CD14-positive monocyte (primary cell): ENCODE data around the gene TADA1. TPM values are rescaled to one million over a fixed set of nuclear protein-coding genes. Genes with fewer than 3 reads are reported as not detected.

Experiments
- DNase-seq, 3 donors: peaks; one replicate each; pipeline ENCODE4 v3.0.0-alpha.2; 2011 to 2022
- H2AFZ ChIP-seq: 2 replicates; pipeline ENCODE4 v1.6.0; 2012; ENCODE audit warnings: mild to moderate bottlenecking, low read depth, low read length, inconsistent platforms; ENCODE audit not compliant: insufficient read depth, poor library complexity, severe bottlenecking
- H3K27ac ChIP-seq, 2 donors: 1 replicate in 1 of 2; 2 replicates in 1 of 2; pipeline ENCODE4 v1.5.1; 2012 to 2013; ENCODE audit warnings: low read length in 2 of 2, control low read depth in 1 of 2, inconsistent platforms in 1 of 2, low read depth in 1 of 2, mild to moderate bottlenecking in 1 of 2
- H3K27me3 ChIP-seq, 2 donors: one replicate each; pipeline versions ENCODE4 v1.6.0 to v1.6.1; 2011 to 2013; ENCODE audit warnings: low read length in 2 of 2; ENCODE audit not compliant: control insufficient read depth in 2 of 2, insufficient read depth in 2 of 2
- H3K36me3 ChIP-seq, 2 donors: replicated peaks in 1 of 2; 1 replicate in 1 of 2; 2 replicates in 1 of 2; pipeline versions ENCODE4 v1.5.1 to v1.6.1; 2012 to 2013; ENCODE audit warnings: low read length in 2 of 2, control low read depth in 1 of 2, inconsistent platforms in 1 of 2, mild to moderate bottlenecking in 1 of 2; ENCODE audit not compliant: insufficient read depth in 2 of 2, control insufficient read depth in 1 of 2
- H3K4me1 ChIP-seq, 2 donors: 1 replicate in 1 of 2; 2 replicates in 1 of 2; pipeline versions ENCODE4 v1.5.1 to v1.6.1; 2012 to 2013; ENCODE audit warnings: low read length in 2 of 2, control low read depth in 1 of 2, inconsistent platforms in 1 of 2, mild to moderate bottlenecking in 1 of 2, moderate library complexity in 1 of 2; ENCODE audit not compliant: insufficient read depth in 2 of 2, control insufficient read depth in 1 of 2
- H3K4me2 ChIP-seq: replicated peaks from 2 replicates; pipeline ENCODE3; 2012; ENCODE audit warnings: low read length, moderate library complexity, mild to moderate bottlenecking; ENCODE audit not compliant: poor library complexity, severe bottlenecking; ENCODE audit errors: extremely low read depth
- H3K4me3 ChIP-seq, 3 experiments: fragments of 200-600 bp in 1 of 3; sonication (generic) in 1 of 3; replicated peaks in 1 of 3; 1 replicate in 2 of 3; 2 replicates in 1 of 3; pipeline ENCODE4 v1.5.1; 2011 to 2013; ENCODE audit warnings: low read length in 3 of 3, mild to moderate bottlenecking in 3 of 3, control low read depth in 2 of 3, low read depth in 2 of 3, inconsistent platforms in 1 of 3, moderate library complexity in 1 of 3
- H3K79me2 ChIP-seq: 2 replicates; pipeline ENCODE4 v1.6.0; 2012; ENCODE audit warnings: mild to moderate bottlenecking, control low read depth, inconsistent platforms, low read length, moderate library complexity; ENCODE audit not compliant: insufficient read depth
- H3K9ac ChIP-seq: 2 replicates; pipeline ENCODE4 v1.6.0; 2017; ENCODE audit warnings: low read length, mild to moderate bottlenecking; ENCODE audit not compliant: insufficient read depth, poor library complexity, severe bottlenecking
- H3K9me3 ChIP-seq, 2 donors: replicated peaks in 1 of 2; 1 replicate in 1 of 2; 2 replicates in 1 of 2; pipeline versions ENCODE4 v1.5.1 to v1.6.1; 2012 to 2013; ENCODE audit warnings: low read length in 2 of 2, control low read depth in 1 of 2; ENCODE audit not compliant: control insufficient read depth in 1 of 2, insufficient read depth in 1 of 2
- H4K20me1 ChIP-seq: 2 replicates; pipeline ENCODE4 v1.6.0; 2012; ENCODE audit warnings: mild to moderate bottlenecking, low read length, control low read depth, moderate library complexity; ENCODE audit not compliant: insufficient read depth
- H3K27ac Mint-ChIP-seq, 7 donors: one replicate each; pipeline ENCODE4 v1.8.0; 2020; ENCODE audit warnings: mild to moderate bottlenecking in 7 of 7, mixed read lengths in 7 of 7, moderate library complexity in 6 of 7, inconsistent platforms in 2 of 7
- H3K27me3 Mint-ChIP-seq, 3 donors: one replicate each; pipeline ENCODE4 v1.8.0; 2021 to 2022; ENCODE audit warnings: low read depth in 3 of 3, mild to moderate bottlenecking in 3 of 3, mixed read lengths in 3 of 3, moderate library complexity in 3 of 3, inconsistent platforms in 1 of 3
- H3K36me3 Mint-ChIP-seq, 2 donors: one replicate each; pipeline ENCODE4 v1.8.0; 2020; ENCODE audit warnings: mixed read lengths in 2 of 2, inconsistent platforms in 1 of 2, mild to moderate bottlenecking in 1 of 2
- H3K4me1 Mint-ChIP-seq: one replicate; pipeline ENCODE4 v1.8.0; 2020; ENCODE audit warnings: mild to moderate bottlenecking, mixed read lengths
- H3K4me3 Mint-ChIP-seq, 2 donors: one replicate each; pipeline ENCODE4 v1.8.0; 2020; ENCODE audit warnings: mild to moderate bottlenecking in 2 of 2, mixed read lengths in 2 of 2, moderate library complexity in 1 of 2
- H3K9me3 Mint-ChIP-seq, 7 donors: one replicate each; pipeline ENCODE4 v1.8.0; 2020 to 2022; ENCODE audit warnings: mixed read lengths in 7 of 7, mild to moderate bottlenecking in 6 of 7, moderate library complexity in 6 of 7, inconsistent platforms in 2 of 7
- CTCF ChIP-seq: fragments of 200-600 bp; IDR thresholded peaks from one replicate; pipeline ENCODE4 v1.8.0; 2022; ENCODE audit warnings: antibody characterized with exemption, mild to moderate bottlenecking
- WGBS: methylation state at CpG from one replicate; pipeline ENCODE4 v1.1.5; 2013; ENCODE audit warnings: missing lambda C conversion rate; ENCODE audit not compliant: insufficient coverage; 5-methylcytosine and 5-hydroxymethylcytosine counted together
- intact Hi-C, 2 donors: fragments of 100-400 bp; cut with micrococcal nuclease; formaldehyde crosslinking; loops; one replicate each; pipeline versions ENCODE4 v1.15.0 to v1.15.1; 2023
- polyA plus RNA-seq, 3 donors: library from polyadenylated mRNA; depleted of rRNA in 1 of 3; unstranded in 2 of 3; stranded (reverse) in 1 of 3; fragments of 300-500 nt in 2 of 3; fragments of >200 nt in 1 of 3; fragmentation: Illumina TruSeq in 2 of 3; gene quantifications; 1 replicate in 2 of 3; 2 replicates in 1 of 3; pipeline ENCODE4 v1.2.3, GENCODE V29; 2012 to 2021

TADA1 gene
- polyA plus RNA-seq, 3 donors: 6.4 to 8.0 (median 7.9) TPM

GRCh38 chr1:166914111-166914510 lies 38.0 kb upstream of the TADA1 start:
- Histone ChIP-seq H3K79me2 (no peaks in the 10 kb centered on the region), H3K27me3 (peaks cover 0 to under 1% of the 10 kb centered on the region in 2 donors), H3K4me3 (no peak overlapping the region), H3K36me3 (no peaks in the 10 kb centered on the region), H3K9ac (no peak overlapping the region), H3K9me3 (no peaks in the 10 kb centered on the region), H4K20me1 (no peaks in the 10 kb centered on the region), H3K4me1 (no peaks in the 10 kb centered on the region), H3K27ac (no peak overlapping the region), H3K4me2 (no peak overlapping the region), H2AFZ (no peak overlapping the region)
- no peak for TF ChIP-seq CTCF
- no peak overlapping the region for H3K4me3 Mint-ChIP-seq
- peaks cover 5 to 7% (median 6%) of the 10 kb centered on the region in 3 donors for H3K27me3 Mint-ChIP-seq
- 100% methylated on average over 1 of the region's 3 CpGs for WGBS
- intact Hi-C loops: no loop called here
- peaks cover 0 to 5% (median 0%) of the 10 kb centered on the region in 7 donors for H3K9me3 Mint-ChIP-seq
- no peaks in the 10 kb centered on the region for H3K36me3 Mint-ChIP-seq
- DNase-seq: no peak
- peak overlapping the region in 1 of 7 donors; percentile 71 for H3K27ac Mint-ChIP-seq
- no peaks in the 10 kb centered on the region for H3K4me1 Mint-ChIP-seq

GRCh38 chr1:166911624-166912023 lies 35.6 kb upstream of the TADA1 start:
- peaks cover 0 to 5% (median 0%) of the 10 kb centered on the region in 7 donors for H3K9me3 Mint-ChIP-seq
- WGBS: no CpG with 5 or more reads among the region's 1 CpG
- Histone ChIP-seq H2AFZ (no peak overlapping the region), H3K4me3 (no peak overlapping the region), H3K9ac (no peak overlapping the region), H3K27me3 (no peaks in the 10 kb centered on the region), H3K27ac (no peak overlapping the region), H3K79me2 (no peaks in the 10 kb centered on the region), H3K9me3 (no peaks in the 10 kb centered on the region), H3K4me2 (no peak overlapping the region), H4K20me1 (no peaks in the 10 kb centered on the region), H3K4me1 (peaks cover 4 to 6% of the 10 kb centered on the region in 2 donors), H3K36me3 (no peaks in the 10 kb centered on the region)
- intact Hi-C loops: loop anchor here (2.0 kb wide), 1 partner anchor 147 kb away; no protein-coding TSS in a partner anchor
- TF ChIP-seq CTCF: no peak
- H3K27me3 Mint-ChIP-seq: peaks cover 1 to 3% (median 2%) of the 10 kb centered on the region in 3 donors
- no peaks in the 10 kb centered on the region for H3K36me3 Mint-ChIP-seq
- H3K4me3 Mint-ChIP-seq: no peak overlapping the region
- no peak overlapping the region for H3K27ac Mint-ChIP-seq
- no peak for DNase-seq
- H3K4me1 Mint-ChIP-seq: peaks cover 7% of the 10 kb centered on the region
